Measurements from ENCODE around the gene UGT1A7.
"Not testable (repeated sequence)": the region's sequence is repeated elsewhere in the genome, so short reads cannot be mapped to it uniquely, and the experiment has no call there.

- not testable (repeated sequence) for TF ChIP-seq CTCF (IDR thresholded peaks at IDR 0.05; ENCODE audit: low read length); EZH2 (IDR thresholded peaks at IDR 0.05; ENCODE audit: borderline replicate concordance, low read length)
Observed at GRCh38 chr2:233700842-233701241, 19.1 kb downstream of the UGT1A7 start.
